MCF 10A (cell line): ENCODE measurements around the gene KCNMB3. TPM values are rescaled to one million over a fixed set of nuclear protein-coding genes. Genes with fewer than 3 reads are reported as not detected.
A peak's percentile ranks its signal among the peaks of the same experiment; 100 is the strongest.

Source experiments
- BruUV-seq: library from RNA; stranded (reverse); fragments of 400-500 nt; replicated peaks from 2 replicates; lab custom pipeline; 2021; lab: Mats Ljungman, UMichigan
- CTCF ChIA-PET: fragments of 300-600 bp; sonication (Branson Sonifier 250); formaldehyde crosslinking; extraction: SDS; loops from one replicate; lab custom pipeline; 2021; ENCODE audit warnings: antibody characterized with exemption, inconsistent platforms; lab: Yijun Ruan, JAX
- POLR2A ChIA-PET: fragments of 300-600, 350-650 bp; sonication (Branson Sonifier 250); formaldehyde crosslinking; extraction: SDS; loops from one replicate; lab custom pipeline; 2020; ENCODE audit warnings: antibody characterized with exemption, inconsistent platforms; lab: Yijun Ruan, JAX
- DNase-seq: peaks from one replicate; pipeline ENCODE4 v3.0.0-alpha.2; 2018; ENCODE audit not compliant: unreplicated experiment
- H3K27ac Mint-ChIP-seq: one replicate; pipeline ENCODE4 v1.8.0; 2022; ENCODE audit warnings: mild to moderate bottlenecking, low read depth, mixed read lengths; ENCODE audit not compliant: unreplicated experiment
- H3K27me3 Mint-ChIP-seq: one replicate; pipeline ENCODE4 v1.8.0; 2022; ENCODE audit warnings: mixed read lengths; ENCODE audit not compliant: insufficient read depth, unreplicated experiment
- H3K36me3 Mint-ChIP-seq: one replicate; pipeline ENCODE4 v1.8.0; 2022; ENCODE audit warnings: mild to moderate bottlenecking, moderate library complexity, mixed read lengths; ENCODE audit not compliant: insufficient read depth, unreplicated experiment
- H3K4me1 Mint-ChIP-seq: one replicate; pipeline ENCODE4 v1.8.0; 2022; ENCODE audit warnings: mixed read lengths; ENCODE audit not compliant: insufficient read depth, unreplicated experiment
- H3K4me3 Mint-ChIP-seq: one replicate; pipeline ENCODE4 v1.8.0; 2022; ENCODE audit warnings: mild to moderate bottlenecking, moderate library complexity, mixed read lengths; ENCODE audit not compliant: unreplicated experiment
- H3K9me3 Mint-ChIP-seq: one replicate; pipeline ENCODE4 v1.8.0; 2022; ENCODE audit warnings: mixed read lengths; ENCODE audit not compliant: unreplicated experiment
- intact Hi-C: fragments of 100-400 bp; cut with micrococcal nuclease; formaldehyde crosslinking; loops from 2 replicates; pipeline ENCODE4 v1.14.1; 2022
- total RNA-seq: library from RNA; stranded (reverse); gene quantifications from 2 replicates; pipeline ENCODE4 v1.2.3, GENCODE V29; 2022
- TF ChIP-seq, protein P1 (sequence below): fragments of 200-600 bp; IDR thresholded peaks from one replicate; pipeline ENCODE4 v1.8.0; 2022; ENCODE audit warnings: antibody characterized with exemption, mild to moderate bottlenecking; ENCODE audit not compliant: unreplicated experiment

The KCNMB3 gene
- total RNA-seq, 1 experiment from 2014 or later: 0.28 TPM

DNA sequence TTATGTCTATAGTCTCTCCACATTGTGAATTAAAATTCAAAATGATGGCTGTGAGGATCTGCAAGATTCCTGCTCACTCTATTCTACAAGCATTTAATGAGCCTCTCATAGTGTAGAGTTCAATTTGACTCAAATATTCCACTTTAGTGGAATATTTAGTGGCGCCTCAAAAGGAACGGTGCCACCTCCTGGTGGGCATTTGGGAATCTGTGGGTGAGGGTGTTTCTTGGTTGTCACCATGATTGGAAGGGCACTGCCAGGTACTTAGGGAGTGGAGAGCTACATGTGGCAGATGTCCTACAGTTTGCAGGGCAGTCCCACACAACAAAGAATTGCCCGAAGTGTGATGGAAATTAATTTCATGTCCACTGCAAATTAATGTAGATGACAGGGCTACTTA, 21.5 kb upstream of the KCNMB3 start:
- intact Hi-C loops: loop anchor here (1.0 to 2.0 kb wide), 2 partner anchors 125 to 168 kb away; no protein-coding TSS in a partner anchor
- TF ChIP-seq, protein P1, sequence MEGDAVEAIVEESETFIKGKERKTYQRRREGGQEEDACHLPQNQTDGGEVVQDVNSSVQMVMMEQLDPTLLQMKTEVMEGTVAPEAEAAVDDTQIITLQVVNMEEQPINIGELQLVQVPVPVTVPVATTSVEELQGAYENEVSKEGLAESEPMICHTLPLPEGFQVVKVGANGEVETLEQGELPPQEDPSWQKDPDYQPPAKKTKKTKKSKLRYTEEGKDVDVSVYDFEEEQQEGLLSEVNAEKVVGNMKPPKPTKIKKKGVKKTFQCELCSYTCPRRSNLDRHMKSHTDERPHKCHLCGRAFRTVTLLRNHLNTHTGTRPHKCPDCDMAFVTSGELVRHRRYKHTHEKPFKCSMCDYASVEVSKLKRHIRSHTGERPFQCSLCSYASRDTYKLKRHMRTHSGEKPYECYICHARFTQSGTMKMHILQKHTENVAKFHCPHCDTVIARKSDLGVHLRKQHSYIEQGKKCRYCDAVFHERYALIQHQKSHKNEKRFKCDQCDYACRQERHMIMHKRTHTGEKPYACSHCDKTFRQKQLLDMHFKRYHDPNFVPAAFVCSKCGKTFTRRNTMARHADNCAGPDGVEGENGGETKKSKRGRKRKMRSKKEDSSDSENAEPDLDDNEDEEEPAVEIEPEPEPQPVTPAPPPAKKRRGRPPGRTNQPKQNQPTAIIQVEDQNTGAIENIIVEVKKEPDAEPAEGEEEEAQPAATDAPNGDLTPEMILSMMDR: no peak
- BruUV-seq: no TSS peak
- Mint-ChIP-seq H3K4me3 (no peak overlapping the region), H3K4me1 (no peaks in the 10 kb centered on the region), H3K27me3 (no peaks in the 10 kb centered on the region), H3K36me3 (no peaks in the 10 kb centered on the region), H3K27ac (no peak overlapping the region), H3K9me3 (no peaks in the 10 kb centered on the region)
- peak; percentile 29 for DNase-seq
- ChIA-PET CTCF (interaction anchor here (0.7 to 1.4 kb wide), 4 partner anchors 16 to 126 kb away, joined by 3 to 9 read pairs (median 4); no protein-coding TSS in a partner anchor), POLR2A (no interaction called here)

DNA sequence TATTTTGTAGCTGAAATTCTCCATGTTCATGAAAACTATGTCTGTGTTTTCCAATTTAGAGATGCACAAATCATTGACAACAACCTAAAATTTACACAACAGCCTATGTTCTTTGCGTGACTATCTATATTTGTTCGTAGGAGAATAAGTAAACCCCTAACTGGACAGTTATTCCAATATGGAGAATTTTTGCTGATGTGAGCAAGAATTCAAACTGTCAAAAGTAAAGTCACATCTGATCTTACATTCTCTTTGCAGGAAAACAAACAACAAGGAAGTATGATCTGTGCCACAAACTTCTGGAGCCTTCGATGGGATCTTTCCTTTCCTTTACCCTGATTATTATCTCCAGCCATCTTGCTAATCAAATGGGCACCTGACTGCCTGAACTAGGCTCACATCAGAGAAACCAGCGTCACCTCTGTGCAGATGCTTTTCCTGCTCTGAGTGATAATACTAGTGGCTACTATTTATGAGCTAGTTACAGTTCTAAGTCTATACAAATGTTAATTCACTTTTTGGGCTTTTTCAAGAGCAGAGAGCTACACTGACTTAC, 18.3 kb upstream of the KCNMB3 start:
- H3K4me3 Mint-ChIP-seq: no peak overlapping the region

DNA sequence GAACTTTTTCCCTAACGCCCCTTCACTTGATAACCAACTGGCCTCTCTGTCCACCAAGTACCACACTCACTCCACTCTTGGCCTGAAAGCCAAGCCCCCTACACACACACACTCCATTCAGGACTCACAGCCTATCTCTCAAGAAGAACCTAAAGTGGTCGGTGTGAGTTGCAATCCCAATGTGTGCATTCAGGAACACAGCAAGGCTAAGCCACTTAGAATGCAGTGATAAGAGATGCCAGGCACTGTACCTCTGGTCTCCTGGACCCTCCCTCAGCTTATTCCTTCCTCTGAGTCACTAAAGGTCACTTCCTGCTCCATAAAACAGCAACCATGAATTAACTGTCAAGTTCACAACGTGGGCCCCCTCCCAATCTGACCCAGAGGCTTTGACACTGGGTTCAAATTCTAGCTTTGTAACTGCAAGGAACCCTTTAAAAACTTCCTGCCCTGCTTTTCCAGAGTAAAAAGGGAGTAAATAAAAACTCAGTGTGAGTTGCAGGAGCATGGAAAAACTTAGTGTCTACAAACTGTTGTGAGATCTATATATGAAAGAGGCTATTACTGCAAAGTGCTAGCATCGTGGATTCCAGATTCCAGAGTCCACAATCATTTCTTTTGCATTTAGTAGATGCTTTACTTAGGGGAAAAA, 17.6 kb upstream of the KCNMB3 start:
- no TSS peak for BruUV-seq
- Mint-ChIP-seq H3K36me3 (no peaks in the 10 kb centered on the region), H3K27ac (no peak overlapping the region), H3K4me3 (no peak overlapping the region), H3K4me1 (no peaks in the 10 kb centered on the region), H3K27me3 (no peaks in the 10 kb centered on the region), H3K9me3 (no peaks in the 10 kb centered on the region)
- TF ChIP-seq, protein P1: no peak
- ChIA-PET CTCF (no interaction called here), POLR2A (no interaction called here)
- no peak for DNase-seq
- intact Hi-C loops: no loop called here

More for the DNA sequence above, 18.3 kb upstream of the KCNMB3 start:
- Mint-ChIP-seq H3K9me3 (no peaks in the 10 kb centered on the region), H3K4me1 (no peaks in the 10 kb centered on the region), H3K27me3 (no peaks in the 10 kb centered on the region), H3K36me3 (no peaks in the 10 kb centered on the region), H3K27ac (no peak overlapping the region)
- DNase-seq: no peak
- BruUV-seq: no TSS peak
- intact Hi-C loops: no loop called here
- CTCF ChIA-PET: no interaction called here
- POLR2A ChIA-PET: interaction anchor here (0.6 kb wide), 1 partner anchor 170 kb away, joined by 3 read pairs; no protein-coding TSS in a partner anchor
- TF ChIP-seq, protein P1: no peak

DNA sequence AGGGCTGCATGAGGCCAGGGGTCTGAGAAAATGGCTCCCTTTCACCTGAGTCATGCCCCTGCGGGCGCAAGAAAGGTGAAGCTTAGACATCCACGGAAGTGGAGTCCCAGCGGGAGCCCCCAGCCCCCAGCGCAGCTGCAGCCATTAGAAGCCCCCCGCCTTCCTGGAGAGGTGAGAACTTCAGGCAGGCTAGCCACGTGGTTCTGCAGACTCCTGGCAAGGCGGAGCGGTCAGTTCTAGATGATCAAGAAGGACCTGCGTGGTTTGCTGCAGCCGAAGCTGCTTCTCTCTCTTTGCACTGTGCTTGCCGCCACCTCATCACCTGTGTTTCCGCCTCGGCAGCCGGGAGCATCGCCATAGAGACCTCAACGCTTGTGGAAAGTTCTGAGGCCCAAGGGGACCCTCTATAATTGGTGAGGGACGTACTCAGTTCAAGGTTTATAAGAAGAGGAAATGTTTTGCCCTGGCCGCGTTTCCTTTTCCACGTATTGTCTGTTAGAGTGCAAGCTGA, 15.8 kb upstream of the KCNMB3 start:
- ChIA-PET CTCF (no interaction called here), POLR2A (interaction anchor here (0.6 kb wide), 1 partner anchor 219 kb away, joined by 3 read pairs; no protein-coding TSS in a partner anchor)
- H3K4me1 Mint-ChIP-seq: no peaks in the 10 kb centered on the region
- H3K36me3 Mint-ChIP-seq: no peaks in the 10 kb centered on the region
- TF ChIP-seq, protein P1: no peak
- H3K9me3 Mint-ChIP-seq: no peaks in the 10 kb centered on the region
- no peaks in the 10 kb centered on the region for H3K27me3 Mint-ChIP-seq
- no TSS peak for BruUV-seq
- H3K27ac Mint-ChIP-seq: no peak overlapping the region
- no peak for DNase-seq
- no peak overlapping the region for H3K4me3 Mint-ChIP-seq
- intact Hi-C loops: no loop called here
